ENCODE results near the gene NSMCE1. TPM values are rescaled to one million over a fixed set of nuclear protein-coding genes. Genes with fewer than 3 reads are reported as not detected.

NSMCE1 gene
- total and polyA plus RNA-seq, 2 donors (not counting 1 experiment from before 2014, with no cell fraction given): 48.8 to 142 TPM

DNA sequence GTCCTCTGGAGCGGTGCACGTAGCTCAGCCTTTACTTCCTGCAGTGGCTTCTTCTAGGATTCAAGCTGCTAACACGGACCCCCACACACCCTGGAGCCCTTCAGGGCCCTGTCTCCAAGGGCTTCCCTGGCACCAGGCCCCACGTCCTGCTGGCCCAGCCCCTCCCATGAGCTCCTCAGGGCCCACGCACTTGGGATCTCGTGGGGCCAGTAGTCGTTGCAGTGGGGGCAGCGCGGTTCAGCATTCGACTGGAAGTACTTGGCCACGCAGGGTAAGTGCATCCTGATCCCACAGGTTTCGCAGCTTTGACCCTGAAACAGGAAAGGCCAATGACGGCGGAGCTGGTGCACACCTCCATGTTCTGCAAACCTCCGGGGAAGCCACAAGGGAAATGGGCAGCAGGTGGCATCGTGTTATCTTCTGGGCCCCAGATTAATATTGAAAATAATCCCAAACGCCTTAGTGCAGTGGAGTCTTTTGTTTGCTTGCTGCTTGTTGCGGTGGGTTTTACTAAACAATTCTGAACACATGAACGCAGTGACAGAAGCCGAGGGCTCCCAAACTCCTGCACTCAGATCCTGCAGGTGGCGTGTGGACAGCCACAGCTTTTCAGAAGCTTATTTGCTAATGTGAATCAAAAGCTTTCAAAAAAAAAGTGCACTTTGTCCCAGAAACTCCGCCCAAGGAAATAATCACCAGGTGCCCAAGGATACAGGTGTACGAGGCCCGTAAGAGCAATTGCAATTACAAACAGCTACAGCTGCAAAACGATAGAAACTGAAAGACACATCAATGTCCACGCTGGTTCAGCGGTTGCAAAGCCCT is 42.8 kb downstream of the NSMCE1 start:
- TF ChIP-seq, protein P1, sequence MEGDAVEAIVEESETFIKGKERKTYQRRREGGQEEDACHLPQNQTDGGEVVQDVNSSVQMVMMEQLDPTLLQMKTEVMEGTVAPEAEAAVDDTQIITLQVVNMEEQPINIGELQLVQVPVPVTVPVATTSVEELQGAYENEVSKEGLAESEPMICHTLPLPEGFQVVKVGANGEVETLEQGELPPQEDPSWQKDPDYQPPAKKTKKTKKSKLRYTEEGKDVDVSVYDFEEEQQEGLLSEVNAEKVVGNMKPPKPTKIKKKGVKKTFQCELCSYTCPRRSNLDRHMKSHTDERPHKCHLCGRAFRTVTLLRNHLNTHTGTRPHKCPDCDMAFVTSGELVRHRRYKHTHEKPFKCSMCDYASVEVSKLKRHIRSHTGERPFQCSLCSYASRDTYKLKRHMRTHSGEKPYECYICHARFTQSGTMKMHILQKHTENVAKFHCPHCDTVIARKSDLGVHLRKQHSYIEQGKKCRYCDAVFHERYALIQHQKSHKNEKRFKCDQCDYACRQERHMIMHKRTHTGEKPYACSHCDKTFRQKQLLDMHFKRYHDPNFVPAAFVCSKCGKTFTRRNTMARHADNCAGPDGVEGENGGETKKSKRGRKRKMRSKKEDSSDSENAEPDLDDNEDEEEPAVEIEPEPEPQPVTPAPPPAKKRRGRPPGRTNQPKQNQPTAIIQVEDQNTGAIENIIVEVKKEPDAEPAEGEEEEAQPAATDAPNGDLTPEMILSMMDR (conservative IDR thresholded peaks at IDR 0.05 in 1 of 2, IDR thresholded peaks at IDR 0.05 in 1 of 2; ENCODE audit: low read depth in 1 of 2, low read length in 2 of 2): no peak
- no peak for TF ChIP-seq EZH2 (IDR thresholded peaks at IDR 0.05; ENCODE audit: low read length, missing control alignments)

DNA sequence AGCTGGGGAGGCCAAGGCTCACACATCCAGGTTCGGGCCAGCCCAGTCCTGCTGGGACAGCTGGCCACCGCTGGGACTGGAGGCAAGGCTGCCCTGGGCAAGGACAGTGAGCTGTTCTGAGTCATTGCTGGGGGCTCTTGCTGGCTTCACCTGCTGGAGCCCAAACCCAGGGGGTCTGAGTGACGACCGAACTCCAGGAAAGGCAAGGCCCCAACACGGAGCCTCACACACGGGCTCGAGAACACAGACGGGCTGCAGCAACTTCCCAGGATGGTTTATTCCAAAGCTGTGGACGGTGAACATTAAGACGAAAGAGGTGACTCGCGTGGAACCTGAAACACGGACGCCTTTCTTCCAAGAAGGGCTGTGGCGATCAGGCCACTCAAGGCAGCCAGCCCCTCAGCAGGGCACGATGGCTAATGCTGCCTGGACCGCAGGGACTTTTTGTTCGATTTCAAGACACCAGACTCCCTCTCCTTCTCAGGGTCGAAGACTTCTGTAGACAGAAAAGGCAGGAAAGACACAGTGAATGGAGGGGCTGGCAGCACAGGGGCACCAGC is 43.8 kb downstream of the NSMCE1 start:
- TF ChIP-seq, protein P1 (conservative IDR thresholded peaks at IDR 0.05 in 1 of 2, IDR thresholded peaks at IDR 0.05 in 1 of 2; ENCODE audit: low read depth in 1 of 2, low read length in 2 of 2): no peak
- no peak for TF ChIP-seq EZH2 (IDR thresholded peaks at IDR 0.05; ENCODE audit: low read length, missing control alignments)
- Histone ChIP-seq H3K36me3 (ENCODE audit: control insufficient read depth, insufficient read depth, low read length) (peaks cover 11% of the 10 kb centered on the region), H3K27ac (ENCODE audit: insufficient read depth, low read length) (no peak overlapping the region), H3K27me3 (ENCODE audit: control insufficient read depth, insufficient read depth, low read length) (no peaks in the 10 kb centered on the region), H3K9me3 (ENCODE audit: control insufficient read depth, insufficient read depth, low read depth, low read length) (no peaks in the 10 kb centered on the region), H3K4me2 (ENCODE audit: extremely low read depth, insufficient read depth, low read length) (no peak overlapping the region), H3K4me3 (replicated peaks in 1 of 4; ENCODE audit: control extremely low read depth in 1 of 4, insufficient read depth in 1 of 4, low read depth in 3 of 4, low read length in 4 of 4) (no peak overlapping the region), H3K4me1 (ENCODE audit: control insufficient read depth, extremely low read depth, insufficient read depth, low read length) (peaks cover 19% of the 10 kb centered on the region), H3K79me2 (ENCODE audit: control insufficient read depth, insufficient read depth, low read length) (no peaks in the 10 kb centered on the region), H2AFZ (ENCODE audit: low read length) (no peak overlapping the region), H4K20me1 (ENCODE audit: control insufficient read depth, extremely low read depth, insufficient read depth, low read length) (no peaks in the 10 kb centered on the region), H3K9ac (ENCODE audit: insufficient read depth, low read length) (no peak overlapping the region)
- DNase-seq (ENCODE audit: low read depth in 2 of 2): no peak

More for the DNA sequence above, 42.8 kb downstream of the NSMCE1 start:
- no peak for DNase-seq (ENCODE audit: low read depth in 2 of 2)
- H2AFZ ChIP-seq (ENCODE audit: low read length): no peak overlapping the region
- H3K27me3 ChIP-seq (ENCODE audit: control insufficient read depth, insufficient read depth, low read length): no peaks in the 10 kb centered on the region
- no peaks in the 10 kb centered on the region for H4K20me1 ChIP-seq (ENCODE audit: control insufficient read depth, extremely low read depth, insufficient read depth, low read length)
- H3K9me3 ChIP-seq (ENCODE audit: control insufficient read depth, insufficient read depth, low read depth, low read length): no peaks in the 10 kb centered on the region
- no peak overlapping the region for H3K4me3 ChIP-seq (replicated peaks in 1 of 4; ENCODE audit: control extremely low read depth in 1 of 4, insufficient read depth in 1 of 4, low read depth in 3 of 4, low read length in 4 of 4)
- H3K27ac ChIP-seq (ENCODE audit: insufficient read depth, low read length): no peak overlapping the region
- H3K79me2 ChIP-seq (ENCODE audit: control insufficient read depth, insufficient read depth, low read length): no peaks in the 10 kb centered on the region
- H3K4me1 ChIP-seq (ENCODE audit: control insufficient read depth, extremely low read depth, insufficient read depth, low read length): peaks cover 19% of the 10 kb centered on the region
- H3K9ac ChIP-seq (ENCODE audit: insufficient read depth, low read length): no peak overlapping the region
- H3K36me3 ChIP-seq (ENCODE audit: control insufficient read depth, insufficient read depth, low read length): peaks cover 16% of the 10 kb centered on the region
- no peak overlapping the region for H3K4me2 ChIP-seq (ENCODE audit: extremely low read depth, insufficient read depth, low read length)

DNA sequence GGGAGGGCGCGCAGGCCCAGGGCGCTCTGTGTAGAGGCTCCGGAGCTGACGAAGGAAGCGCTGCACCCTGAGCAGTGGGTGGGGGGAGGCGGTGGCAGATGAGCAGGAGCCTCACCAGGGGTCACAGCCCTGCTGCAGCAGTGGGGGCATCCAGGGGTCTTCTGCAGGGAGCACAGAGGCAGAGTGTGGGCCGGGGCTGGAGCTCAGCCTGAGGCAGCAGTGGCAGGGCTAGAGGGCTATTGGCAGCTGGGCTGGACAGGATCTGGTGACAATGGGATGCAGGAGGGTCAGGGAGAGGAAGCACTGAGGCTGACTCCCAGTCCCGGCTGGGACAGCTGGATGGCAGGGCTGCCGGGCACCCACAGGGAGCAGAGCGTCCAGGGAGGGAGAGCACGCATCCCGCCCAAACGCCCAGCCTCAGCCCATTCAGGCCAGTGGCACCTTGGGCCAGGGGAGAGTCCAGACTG is 44.3 kb downstream of the NSMCE1 start:
- Histone ChIP-seq H3K9ac (ENCODE audit: insufficient read depth, low read length) (no peak overlapping the region), H2AFZ (ENCODE audit: low read length) (no peak overlapping the region), H3K27ac (ENCODE audit: insufficient read depth, low read length) (no peak overlapping the region), H3K36me3 (ENCODE audit: control insufficient read depth, insufficient read depth, low read length) (peaks cover 10% of the 10 kb centered on the region), H3K4me3 (replicated peaks in 1 of 4; ENCODE audit: control extremely low read depth in 1 of 4, insufficient read depth in 1 of 4, low read depth in 3 of 4, low read length in 4 of 4) (no peak overlapping the region), H3K4me2 (ENCODE audit: extremely low read depth, insufficient read depth, low read length) (no peak overlapping the region), H4K20me1 (ENCODE audit: control insufficient read depth, extremely low read depth, insufficient read depth, low read length) (no peaks in the 10 kb centered on the region), H3K27me3 (ENCODE audit: control insufficient read depth, insufficient read depth, low read length) (no peaks in the 10 kb centered on the region), H3K4me1 (ENCODE audit: control insufficient read depth, extremely low read depth, insufficient read depth, low read length) (peaks cover 19% of the 10 kb centered on the region), H3K79me2 (ENCODE audit: control insufficient read depth, insufficient read depth, low read length) (no peaks in the 10 kb centered on the region), H3K9me3 (ENCODE audit: control insufficient read depth, insufficient read depth, low read depth, low read length) (no peaks in the 10 kb centered on the region)
- no peak for TF ChIP-seq EZH2 (IDR thresholded peaks at IDR 0.05; ENCODE audit: low read length, missing control alignments)
- TF ChIP-seq, protein P1 (conservative IDR thresholded peaks at IDR 0.05 in 1 of 2, IDR thresholded peaks at IDR 0.05 in 1 of 2; ENCODE audit: low read depth in 1 of 2, low read length in 2 of 2): no peak
- DNase-seq (ENCODE audit: low read depth in 2 of 2): no peak

All from fibroblast of lung (primary cell).